ENCODE data around the gene RABEP2. TPM values are rescaled to one million over a fixed set of nuclear protein-coding genes. Genes with fewer than 3 reads are reported as not detected.
"Not testable (repeated sequence)": the region's sequence is repeated elsewhere in the genome, so short reads cannot be mapped to it uniquely, and the experiment has no call there.

The RABEP2 gene
- total and polyA plus RNA-seq, 8 donors = 21.4 to 35.8 (median 24.4) TPM

DNA sequence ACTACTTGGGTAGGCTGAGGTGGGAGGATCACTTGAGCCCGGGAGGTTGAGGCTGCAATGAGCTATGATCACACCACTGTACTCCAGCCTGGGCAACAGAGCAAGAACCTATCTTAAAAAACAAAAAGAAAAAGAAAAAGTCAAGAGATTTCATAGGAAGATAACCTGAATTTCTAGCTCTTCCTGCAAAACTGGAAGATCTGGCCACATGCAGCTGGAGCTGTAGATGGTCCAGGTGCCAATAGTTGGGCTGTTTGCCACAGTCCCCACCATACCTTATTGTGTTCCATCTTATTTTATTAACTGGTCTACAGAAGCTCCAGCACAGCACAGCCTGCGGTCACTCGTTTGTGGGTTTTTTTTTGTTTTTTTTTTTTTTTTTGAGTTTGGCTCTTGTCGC lies 31.7 kb downstream of the RABEP2 start:
- H3K9me3 ChIP-seq = no peaks in the 10 kb centered on the region
- no peak for ATAC-seq
- no peak for DNase-seq
- H3K27ac ChIP-seq = no peak overlapping the region
- intact Hi-C loops (cut with DNase I) = no loop called here
- no peak overlapping the region for H3K4me3 ChIP-seq
- TF ChIP-seq, protein P1, sequence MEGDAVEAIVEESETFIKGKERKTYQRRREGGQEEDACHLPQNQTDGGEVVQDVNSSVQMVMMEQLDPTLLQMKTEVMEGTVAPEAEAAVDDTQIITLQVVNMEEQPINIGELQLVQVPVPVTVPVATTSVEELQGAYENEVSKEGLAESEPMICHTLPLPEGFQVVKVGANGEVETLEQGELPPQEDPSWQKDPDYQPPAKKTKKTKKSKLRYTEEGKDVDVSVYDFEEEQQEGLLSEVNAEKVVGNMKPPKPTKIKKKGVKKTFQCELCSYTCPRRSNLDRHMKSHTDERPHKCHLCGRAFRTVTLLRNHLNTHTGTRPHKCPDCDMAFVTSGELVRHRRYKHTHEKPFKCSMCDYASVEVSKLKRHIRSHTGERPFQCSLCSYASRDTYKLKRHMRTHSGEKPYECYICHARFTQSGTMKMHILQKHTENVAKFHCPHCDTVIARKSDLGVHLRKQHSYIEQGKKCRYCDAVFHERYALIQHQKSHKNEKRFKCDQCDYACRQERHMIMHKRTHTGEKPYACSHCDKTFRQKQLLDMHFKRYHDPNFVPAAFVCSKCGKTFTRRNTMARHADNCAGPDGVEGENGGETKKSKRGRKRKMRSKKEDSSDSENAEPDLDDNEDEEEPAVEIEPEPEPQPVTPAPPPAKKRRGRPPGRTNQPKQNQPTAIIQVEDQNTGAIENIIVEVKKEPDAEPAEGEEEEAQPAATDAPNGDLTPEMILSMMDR (IDR thresholded peaks at IDR 0.05) = no peak
- no peaks in the 10 kb centered on the region for H3K4me1 ChIP-seq
- no peaks in the 10 kb centered on the region for H3K27me3 ChIP-seq
- H3K36me3 ChIP-seq = no peaks in the 10 kb centered on the region

DNA sequence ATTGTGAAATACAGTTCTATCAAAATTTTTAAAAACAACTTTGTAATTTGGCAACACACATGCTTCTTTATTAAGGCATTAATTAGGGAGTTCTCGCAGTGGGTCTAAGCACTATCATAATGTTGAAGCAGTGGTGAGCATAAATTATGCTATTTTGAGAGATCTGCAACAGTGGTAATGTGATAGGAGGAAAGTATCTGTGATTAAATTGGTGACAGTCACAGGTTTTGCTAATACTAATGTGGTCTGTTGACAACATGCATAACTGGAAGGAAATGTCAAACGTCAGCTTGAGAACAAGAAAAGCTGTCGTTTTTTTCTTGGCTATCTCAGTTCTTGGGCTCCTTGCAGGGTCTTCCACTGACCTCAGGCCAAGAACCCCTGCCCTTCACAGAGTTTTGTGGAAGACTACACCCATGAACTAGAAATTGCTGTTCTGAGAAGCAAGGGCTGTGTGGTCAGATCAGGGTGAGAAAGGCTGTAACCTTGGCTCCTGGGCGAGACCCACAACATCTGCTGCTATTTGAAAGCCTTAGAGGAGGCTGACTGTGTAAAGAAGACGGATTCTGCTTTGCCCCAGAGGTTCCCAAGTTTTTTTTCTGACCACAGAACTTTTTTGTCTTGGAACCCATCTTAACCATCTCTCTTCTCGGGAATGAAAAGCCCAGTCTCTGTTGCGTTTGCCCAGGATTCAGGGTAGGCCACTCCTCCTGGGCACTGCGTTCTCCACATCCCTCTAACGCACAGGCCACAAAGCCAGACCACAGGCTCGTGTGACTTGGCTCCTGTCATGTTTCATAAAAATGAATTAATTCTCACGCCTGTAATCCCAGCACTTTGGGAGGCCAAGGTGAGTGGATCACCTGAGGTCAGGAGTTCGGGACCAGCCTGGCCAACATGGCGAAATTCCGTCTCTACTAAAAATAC lies 32.8 kb downstream of the RABEP2 start:
- H3K36me3 ChIP-seq = no peaks in the 10 kb centered on the region
- ATAC-seq (no peak), DNase-seq (no peak)
- no peaks in the 10 kb centered on the region for H3K4me1 ChIP-seq
- no peak overlapping the region for H3K27ac ChIP-seq
- intact Hi-C loops (cut with DNase I) = no loop called here
- no peaks in the 10 kb centered on the region for H3K9me3 ChIP-seq
- TF ChIP-seq, protein P1 (IDR thresholded peaks at IDR 0.05) = no peak
- no peaks in the 10 kb centered on the region for H3K27me3 ChIP-seq
- no peak overlapping the region for H3K4me3 ChIP-seq

DNA sequence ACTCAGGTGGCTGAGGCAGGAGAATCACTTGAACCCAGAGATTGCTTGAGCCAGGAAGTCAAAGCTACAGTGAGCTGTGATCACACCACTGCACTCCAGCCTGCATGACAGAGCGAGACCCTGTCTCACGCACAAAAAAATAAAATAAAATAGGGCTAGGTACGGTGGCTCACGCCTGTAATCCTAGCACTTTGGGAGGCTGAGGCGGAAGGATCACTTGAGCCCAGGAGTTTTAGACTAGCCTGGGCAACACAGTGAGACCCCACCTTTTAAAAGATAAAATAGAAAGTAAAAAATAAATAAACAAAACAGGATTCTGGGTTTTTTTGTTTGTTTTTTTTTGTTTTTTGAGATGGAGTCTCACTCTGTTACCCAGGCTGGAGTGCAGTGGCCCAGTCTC lies 34.7 kb downstream of the RABEP2 start:
- H3K4me1 ChIP-seq; ATAC-seq; H3K27me3 ChIP-seq; H3K27ac ChIP-seq; H3K4me3 ChIP-seq; H3K36me3 ChIP-seq; intact Hi-C loops (cut with DNase I); DNase-seq; H3K9me3 ChIP-seq: not testable (repeated sequence)

DNA sequence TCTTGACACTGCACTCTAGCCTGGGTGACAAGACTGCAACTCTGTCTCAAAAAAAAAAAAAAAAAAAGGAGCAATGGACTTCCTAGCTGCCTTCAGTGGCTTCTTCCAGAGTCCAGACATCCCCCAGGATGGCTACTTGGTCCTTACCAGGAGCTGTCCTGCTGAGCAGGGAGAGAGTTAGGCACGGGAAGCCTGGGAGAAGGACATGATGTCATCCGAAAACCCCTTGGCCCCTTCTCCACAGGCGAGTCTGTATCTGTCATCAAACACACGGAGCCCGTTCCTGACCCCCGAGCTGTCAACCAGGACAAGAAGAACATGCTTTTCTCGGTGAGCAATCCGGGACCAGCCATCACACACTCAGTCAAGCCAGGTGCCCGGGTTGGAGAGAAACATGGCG lies 38.1 kb downstream of the RABEP2 start:
- intact Hi-C loops (cut with DNase I) = no loop called here
- DNase-seq (no peak), ATAC-seq (no peak)

DNA sequence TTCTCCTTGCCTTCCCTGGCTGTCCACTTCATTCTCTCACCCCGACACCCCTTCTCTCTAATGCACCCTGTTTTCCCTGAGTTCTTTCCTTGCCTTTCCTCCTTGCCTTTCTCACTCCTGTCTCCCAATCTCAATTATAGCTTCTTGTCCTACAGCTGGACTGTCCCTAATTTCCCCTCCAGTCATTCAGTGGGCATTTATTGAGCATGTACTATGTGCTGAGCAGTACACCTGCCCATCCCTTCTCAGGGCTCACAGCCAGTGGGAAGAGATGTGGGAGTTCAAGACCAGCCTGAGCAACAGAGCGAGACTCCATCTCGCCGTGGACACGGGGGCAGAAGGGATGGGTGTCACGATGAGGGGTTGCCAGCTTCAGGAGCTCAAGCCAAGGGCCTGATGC lies 41.0 kb downstream of the RABEP2 start:
- H3K4me3 ChIP-seq = no peak overlapping the region
- H3K9me3 ChIP-seq = no peaks in the 10 kb centered on the region
- peaks cover 0 to 38% of the 10 kb centered on the region in 2 donors for H3K27me3 ChIP-seq
- no peaks in the 10 kb centered on the region for H3K36me3 ChIP-seq
- H3K27ac ChIP-seq = no peak overlapping the region
- DNase-seq (no peak), ATAC-seq (no peak)
- peaks cover 9 to 14% of the 10 kb centered on the region in 2 donors for H3K4me1 ChIP-seq
- TF ChIP-seq, protein P1 (IDR thresholded peaks at IDR 0.05) = no peak
- intact Hi-C loops (cut with DNase I) = no loop called here

More for the DNA sequence above, 38.1 kb downstream of the RABEP2 start:
- Histone ChIP-seq H3K27ac (no peak overlapping the region), H3K4me3 (no peak overlapping the region), H3K36me3 (no peaks in the 10 kb centered on the region), H3K9me3 (no peaks in the 10 kb centered on the region), H3K27me3 (peaks cover 0 to 19% of the 10 kb centered on the region in 2 donors), H3K4me1 (no peaks in the 10 kb centered on the region)
- TF ChIP-seq, protein P1 (IDR thresholded peaks at IDR 0.05) = no peak
